Putamen (tissue), 1 donor: ENCODE data around the gene DOCK2.
"Not testable (repeated sequence)": the region's sequence is repeated elsewhere in the genome, so short reads cannot be mapped to it uniquely, and the experiment has no call there.

Experiments
- DNase-seq: peaks from one replicate; pipeline ENCODE4 v3.0.0-alpha.2; 2016; ENCODE audit warnings: low spot score

DOCK2 gene

DNA sequence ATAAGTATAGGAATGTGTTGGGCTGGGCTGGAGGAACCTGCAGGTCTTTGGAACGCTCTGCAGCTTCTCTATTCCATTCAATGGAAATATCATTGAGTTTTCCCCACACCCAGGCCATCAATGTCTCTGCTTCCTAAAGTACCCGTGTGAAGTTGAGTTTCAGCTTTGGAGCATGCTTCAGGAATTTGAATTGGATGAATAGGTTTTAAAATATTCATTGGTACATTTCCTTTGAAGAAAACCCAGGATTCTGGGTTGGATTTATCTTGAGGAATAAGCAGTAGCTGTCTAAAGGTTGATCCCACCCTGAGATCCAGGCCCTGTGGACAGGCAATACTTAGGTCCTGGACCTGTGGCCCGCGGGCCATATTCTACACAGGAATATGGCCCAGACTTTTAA is 306.0 kb downstream of the DOCK2 start:
- no peak for DNase-seq

- DNase-seq, result no peak
Observed at GRCh38 chr5:169944115-169944514, 307.0 kb downstream of the DOCK2 start.

GRCh38 chr5:169944922-169945680 is 308.0 kb downstream of the DOCK2 start:
- DNase-seq, result no peak

- peak; percentile 63 for DNase-seq
Observed at GRCh38 chr5:169945831-169946261, 308.8 kb downstream of the DOCK2 start.

GRCh38 chr5:169946743-169947295 is 309.7 kb downstream of the DOCK2 start:
- no peak for DNase-seq

DNA sequence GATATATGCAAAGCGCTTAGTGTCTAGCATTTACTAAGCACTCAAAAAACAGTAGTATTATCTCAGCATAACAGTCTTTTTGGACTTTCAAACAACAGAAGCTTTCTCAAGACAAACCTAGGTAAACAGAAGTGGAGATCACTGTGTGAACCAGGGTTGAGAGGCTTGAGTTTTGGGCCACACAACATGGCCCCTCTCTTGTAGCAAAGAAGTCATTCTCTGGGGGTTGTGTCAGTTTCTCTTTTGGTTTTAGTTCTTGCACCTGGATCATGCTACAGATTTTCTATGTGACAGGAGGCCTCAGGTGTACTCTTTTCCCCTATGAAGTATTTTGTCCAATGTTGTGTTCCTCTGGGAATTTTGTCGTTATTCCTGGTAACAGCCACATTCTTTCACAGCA is 313.3 kb downstream of the DOCK2 start:
- DNase-seq, result no peak

- DNase-seq, result not testable (repeated sequence)
Observed at GRCh38 chr5:169953196-169953595, 316.1 kb downstream of the DOCK2 start.

DNA sequence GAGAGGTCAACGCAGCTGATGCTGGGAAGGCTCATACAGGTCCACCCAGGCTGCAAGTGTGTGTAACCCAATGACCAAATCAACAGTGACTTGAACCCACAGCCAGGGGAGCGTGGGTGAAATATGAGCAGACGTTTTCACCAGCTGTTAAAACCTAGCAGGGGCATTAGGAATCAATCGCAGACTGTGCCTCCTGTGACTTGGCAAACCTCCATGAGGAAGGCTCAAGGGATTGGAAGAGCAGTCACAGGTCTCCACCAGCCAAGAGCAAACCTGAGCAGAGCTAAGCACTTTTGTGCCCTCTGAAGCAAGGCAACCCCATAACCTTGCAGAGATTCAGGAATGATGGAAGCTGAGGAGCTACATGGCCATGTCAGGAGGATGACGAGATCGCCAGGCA is 317.7 kb downstream of the DOCK2 start:
- no peak for DNase-seq

DNA sequence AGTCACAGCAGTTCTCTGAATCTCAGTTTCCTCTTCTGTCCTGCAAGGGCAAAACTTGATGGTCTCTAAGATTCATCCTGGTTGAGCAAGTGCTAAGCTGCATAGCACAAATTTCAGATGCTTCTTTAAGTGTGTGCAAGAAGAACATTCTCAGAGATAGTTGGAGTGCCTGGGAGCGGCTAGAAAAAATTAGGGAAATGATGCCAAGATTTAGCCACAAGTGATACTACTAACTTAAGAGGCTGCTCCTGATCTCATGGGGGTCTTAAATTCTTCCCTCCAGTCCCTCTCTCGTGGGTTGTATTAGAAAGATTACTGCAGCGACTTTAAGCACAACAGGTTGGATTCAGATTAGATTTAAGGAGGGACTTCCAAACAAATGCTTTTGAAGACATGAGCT is 319.1 kb downstream of the DOCK2 start:
- no peak for DNase-seq

- peak; percentile 15 for DNase-seq
Observed at GRCh38 chr5:169956756-169957155, 319.7 kb downstream of the DOCK2 start.

- no peak for DNase-seq
Observed at GRCh38 chr5:169958278-169958677, 321.2 kb downstream of the DOCK2 start.

DNA sequence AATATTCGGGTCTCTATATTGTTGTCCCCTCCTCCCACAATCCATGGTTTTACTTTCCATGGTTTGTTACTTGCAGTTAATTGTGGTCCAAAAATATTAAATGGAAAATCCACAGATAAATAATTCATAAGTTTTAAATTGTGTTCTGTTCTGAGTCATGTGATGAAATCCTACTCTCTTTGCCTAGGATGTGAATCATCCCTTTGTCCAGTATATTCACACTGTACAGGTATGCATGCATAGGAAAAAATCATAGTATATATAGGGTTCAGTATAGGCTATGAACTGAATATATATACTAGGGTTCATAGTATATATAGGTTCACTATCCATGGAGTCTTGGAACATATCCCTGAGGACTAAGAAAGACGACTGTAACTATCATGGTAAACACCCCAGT is 323.6 kb downstream of the DOCK2 start:
- DNase-seq, result no peak

GRCh38 chr5:169964246-169964645 is 327.2 kb downstream of the DOCK2 start:
- DNase-seq, result no peak

DNA sequence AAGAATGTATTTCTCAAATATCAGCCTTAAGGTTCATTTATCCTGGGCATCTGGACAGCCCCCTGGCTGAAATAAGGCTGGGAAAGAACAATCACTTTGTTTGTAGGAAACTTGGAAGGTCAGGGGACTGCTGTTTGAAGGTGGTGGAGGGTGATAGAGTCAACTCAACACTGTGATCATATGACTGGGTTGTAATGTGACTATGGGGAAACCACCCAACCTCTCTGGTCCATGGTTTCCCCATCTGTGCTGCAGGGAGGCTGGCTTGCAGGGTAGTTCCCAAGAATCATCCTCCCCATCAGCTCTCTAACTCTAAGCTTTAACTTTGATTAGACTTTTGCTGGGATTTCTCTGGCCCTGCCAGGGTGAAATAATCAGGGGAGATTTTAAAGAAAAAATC is 333.3 kb downstream of the DOCK2 start:
- no peak for DNase-seq

- DNase-seq, result no peak
Observed at GRCh38 chr5:169970911-169971765, 334.1 kb downstream of the DOCK2 start.

DNA sequence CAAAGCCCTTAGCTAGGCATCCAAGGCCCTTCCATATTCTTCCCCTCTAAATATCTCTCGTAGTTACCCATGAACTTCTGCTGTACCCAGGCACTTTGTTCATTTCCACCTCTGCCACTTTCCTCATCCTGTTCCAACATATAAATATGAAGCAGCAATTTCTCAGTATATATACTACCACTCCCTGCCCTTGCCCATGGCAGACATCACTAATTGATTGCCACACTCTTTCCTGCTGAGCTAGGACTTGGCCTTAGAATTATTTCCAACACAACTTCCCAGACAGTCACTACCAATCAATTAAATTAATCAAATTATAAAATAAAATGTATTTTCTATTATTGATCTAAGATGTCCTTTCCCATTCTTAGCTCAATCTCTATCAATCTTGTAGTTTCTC is 334.7 kb downstream of the DOCK2 start:
- no peak for DNase-seq

GRCh38 chr5:169973056-169973455 is 336.0 kb downstream of the DOCK2 start:
- no peak for DNase-seq

DNA sequence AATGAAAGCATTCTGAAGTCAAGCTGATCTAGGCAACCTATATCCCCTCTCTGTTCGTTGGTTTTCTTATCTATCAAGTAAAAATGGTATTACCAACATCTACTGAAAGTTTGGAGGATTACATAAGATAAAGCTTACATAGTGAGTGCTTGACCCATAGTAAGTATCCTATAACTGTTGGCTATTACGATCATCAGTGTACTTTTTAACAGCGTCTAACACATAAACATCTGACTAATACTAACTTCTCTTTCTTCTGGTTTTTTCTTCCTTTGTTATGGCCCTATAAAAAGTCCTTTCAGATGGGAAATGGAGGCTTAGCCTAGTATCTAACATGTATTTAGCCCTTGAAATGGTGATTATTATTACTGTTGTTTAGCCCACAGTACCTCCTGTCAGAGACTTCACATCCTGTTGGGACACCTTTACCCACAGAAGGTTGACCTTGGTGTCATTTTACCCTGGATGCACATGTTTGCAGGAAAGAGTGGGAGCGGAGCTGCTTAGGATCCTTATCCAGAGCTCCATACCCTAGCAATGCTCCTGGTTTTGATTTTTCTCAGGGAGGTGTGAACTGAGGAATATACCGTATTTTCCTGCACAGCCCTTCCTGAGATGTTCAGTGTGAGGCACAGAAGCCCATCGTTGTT is 337.2 kb downstream of the DOCK2 start:
- DNase-seq, result no peak

DNA sequence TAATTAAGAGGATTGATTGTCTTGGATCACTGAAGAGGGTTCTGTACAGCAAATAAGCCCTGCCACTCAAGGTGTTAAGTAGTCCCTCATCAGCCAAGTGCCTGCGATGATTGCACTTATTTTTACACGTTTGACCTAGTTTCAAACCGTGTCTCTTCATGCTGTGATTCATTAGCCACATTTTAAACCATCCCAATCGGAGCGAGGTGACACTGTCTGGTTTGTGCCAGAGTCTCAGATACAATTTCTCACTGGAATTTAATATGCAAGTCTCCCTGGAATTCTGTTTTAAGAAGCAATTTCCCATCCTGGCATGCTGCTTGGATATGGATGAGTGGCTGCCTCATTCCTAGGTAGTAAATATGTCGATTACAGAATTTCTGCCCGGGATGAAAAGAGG is 341.6 kb downstream of the DOCK2 start:
- DNase-seq, result peak; percentile 23

- DNase-seq, result peak; percentile 27
Observed at GRCh38 chr5:169979871-169980270, 342.8 kb downstream of the DOCK2 start.

DNA sequence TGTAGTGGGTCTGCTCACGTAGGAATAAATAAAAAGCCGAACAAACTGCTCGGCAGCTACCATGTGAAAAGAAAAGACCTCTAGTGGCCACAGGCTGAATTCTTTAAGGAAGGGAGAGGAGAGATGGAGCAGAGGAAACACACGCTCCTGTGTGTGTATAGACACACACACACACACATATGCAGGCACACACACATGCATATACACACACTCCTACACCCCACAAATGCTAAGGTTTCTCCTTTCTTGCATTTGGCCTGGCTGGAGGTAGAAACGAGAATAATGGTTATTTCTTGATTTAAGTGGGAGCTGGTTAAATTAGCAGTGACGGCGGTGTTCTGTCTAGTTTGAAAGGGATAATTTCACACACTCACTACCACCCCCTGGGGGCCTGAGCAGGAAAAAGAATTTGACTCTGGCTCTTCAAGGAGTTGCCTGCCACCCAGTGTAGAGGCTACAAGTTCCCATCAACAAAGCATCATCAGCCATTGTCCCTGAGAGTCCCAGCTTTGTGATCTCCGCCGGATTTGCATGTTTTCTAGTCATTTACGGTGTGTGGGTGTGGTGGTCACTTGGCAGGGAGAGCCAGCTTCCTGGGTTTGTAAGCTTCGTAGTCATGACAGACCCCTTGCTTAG is 343.5 kb downstream of the DOCK2 start, which contains the start of gene INSYN2B:
Gene INSYN2B (minus strand): TSS at position 78 of the 636 bp plus-strand sequence. CDS start 96,597 bp downstream, outside the sequence.
- DNase-seq, result peak; percentile 93

DNA sequence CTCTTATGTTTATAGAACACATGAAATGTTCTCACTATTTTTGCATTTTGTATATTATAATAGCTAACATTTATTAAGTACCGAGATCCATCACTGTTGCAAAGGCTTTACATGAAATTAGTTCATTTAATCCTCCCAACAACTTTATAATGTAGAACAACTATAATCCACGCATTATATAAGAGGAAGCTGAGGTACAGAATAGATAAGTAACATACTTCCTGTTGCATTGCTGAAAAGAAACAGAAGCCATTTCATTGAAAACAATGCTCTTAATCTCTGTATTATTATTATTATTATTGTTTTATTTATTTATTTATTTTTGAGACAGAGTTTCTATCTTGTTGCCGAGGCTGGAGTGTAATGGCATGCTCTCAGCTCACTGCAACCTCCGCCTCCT is 351.1 kb downstream of the DOCK2 start:
- DNase-seq, result no peak
